HG03575 (cell line): ENCODE measurements around the gene NAV3.

ENCODE experiments used
- ATAC-seq: cut with Tn5 transposase; IDR thresholded peaks from one replicate; pipeline ENCODE4 v1.9.1; 2021; ENCODE audit not compliant: unreplicated experiment, insufficient number of reproducible peaks, low FRiP score; ENCODE audit errors: extremely low read depth

NAV3 gene

DNA sequence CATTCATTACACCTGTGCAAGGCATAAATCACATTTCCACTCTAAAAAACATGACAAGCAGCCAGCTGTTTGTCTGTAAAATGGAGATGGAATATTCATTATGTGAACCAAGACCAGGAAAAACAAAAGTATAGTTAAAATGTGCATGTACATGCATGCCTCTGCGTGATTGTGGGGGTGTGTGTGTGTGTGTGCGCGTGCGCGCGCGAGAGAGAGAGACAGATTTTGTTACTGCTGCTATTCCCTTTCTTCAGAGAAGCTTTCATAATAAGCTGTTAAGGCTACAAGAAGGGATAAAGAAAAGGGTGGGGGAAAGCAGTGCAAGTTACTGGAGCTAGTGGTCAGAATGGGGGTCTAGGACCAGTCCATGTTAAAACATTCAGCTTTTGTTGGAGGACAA, 430.3 kb downstream of the NAV3 start:
- no peak for ATAC-seq

DNA sequence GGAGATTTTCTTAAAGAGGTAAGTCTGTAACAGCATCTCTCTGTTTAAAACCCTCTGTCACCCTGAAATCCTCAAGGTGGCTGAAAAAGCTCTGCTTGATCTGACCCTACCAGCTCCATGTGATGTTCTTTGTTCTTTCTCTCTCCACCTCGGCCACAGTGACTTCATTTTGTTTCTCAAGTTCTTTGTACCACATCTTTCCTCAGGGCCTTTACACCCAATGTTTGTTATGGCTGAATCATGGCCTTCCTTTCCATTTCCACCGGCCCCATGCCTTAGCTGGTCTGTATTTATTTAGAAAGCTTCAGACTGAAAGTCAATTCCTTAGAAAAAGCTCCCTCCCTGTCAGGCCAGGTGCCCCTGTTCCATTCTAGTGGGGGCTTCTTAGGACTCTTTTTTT, 431.2 kb downstream of the NAV3 start:
- ATAC-seq = no peak
